Activated CD8-positive, alpha-beta T cell treated with anti-CD3 and anti-CD28 coated beads, Interleukin-2, amount 10 ng/mL, durations not matched to agents 7 days and 5 days (primary cell): Measurements from ENCODE around the gene STXBP1. TPM values are rescaled to one million over a fixed set of nuclear protein-coding genes. Genes with fewer than 3 reads are reported as not detected.

Experiments used
- ATAC-seq: fragments of 150-1000 bp; cut with Tn5 transposase; one replicate; pipeline ENCODE4 v1.10.0; 2021; ENCODE audit warnings: moderate library complexity
- CTCF ChIA-PET: fragments of 350-600 bp; sonication (Branson Sonifier 250); formaldehyde crosslinking; loops from one replicate; lab custom pipeline; 2021; ENCODE audit warnings: antibody characterized with exemption; lab: Charles Lee
- POLR2A ChIA-PET: fragments of 350-600 bp; sonication (Branson Sonifier 250); formaldehyde crosslinking; loops from one replicate; lab custom pipeline; 2021; ENCODE audit warnings: antibody characterized with exemption; lab: Charles Lee
- DNase-seq: peaks from one replicate; pipeline ENCODE4 v3.0.0-alpha.2; 2020
- H3K27ac Mint-ChIP-seq: one replicate; pipeline ENCODE4 v1.8.0; 2021; ENCODE audit warnings: mild to moderate bottlenecking, mixed read lengths
- H3K27me3 Mint-ChIP-seq: one replicate; pipeline ENCODE4 v1.8.0; 2021; ENCODE audit warnings: low read depth, mixed read lengths
- H3K36me3 Mint-ChIP-seq: one replicate; pipeline ENCODE4 v1.8.0; 2021; ENCODE audit warnings: low read depth, mixed read lengths
- H3K4me1 Mint-ChIP-seq: one replicate; pipeline ENCODE4 v1.8.0; 2021; ENCODE audit warnings: low read depth, mixed read lengths
- H3K4me3 Mint-ChIP-seq: one replicate; pipeline ENCODE4 v1.8.0; 2021; ENCODE audit warnings: mild to moderate bottlenecking, mixed read lengths
- H3K9me3 Mint-ChIP-seq: one replicate; pipeline ENCODE4 v1.8.0; 2022; ENCODE audit warnings: mixed read lengths; ENCODE audit not compliant: insufficient read depth
- total RNA-seq, 2 experiments: library from RNA; stranded (reverse); gene quantifications; one replicate each; pipeline ENCODE4 v1.2.3, GENCODE V29; 2021

Gene STXBP1
- total RNA-seq, 2 experiments from 2014 or later = 24.2 to 25.3 TPM

DNA sequence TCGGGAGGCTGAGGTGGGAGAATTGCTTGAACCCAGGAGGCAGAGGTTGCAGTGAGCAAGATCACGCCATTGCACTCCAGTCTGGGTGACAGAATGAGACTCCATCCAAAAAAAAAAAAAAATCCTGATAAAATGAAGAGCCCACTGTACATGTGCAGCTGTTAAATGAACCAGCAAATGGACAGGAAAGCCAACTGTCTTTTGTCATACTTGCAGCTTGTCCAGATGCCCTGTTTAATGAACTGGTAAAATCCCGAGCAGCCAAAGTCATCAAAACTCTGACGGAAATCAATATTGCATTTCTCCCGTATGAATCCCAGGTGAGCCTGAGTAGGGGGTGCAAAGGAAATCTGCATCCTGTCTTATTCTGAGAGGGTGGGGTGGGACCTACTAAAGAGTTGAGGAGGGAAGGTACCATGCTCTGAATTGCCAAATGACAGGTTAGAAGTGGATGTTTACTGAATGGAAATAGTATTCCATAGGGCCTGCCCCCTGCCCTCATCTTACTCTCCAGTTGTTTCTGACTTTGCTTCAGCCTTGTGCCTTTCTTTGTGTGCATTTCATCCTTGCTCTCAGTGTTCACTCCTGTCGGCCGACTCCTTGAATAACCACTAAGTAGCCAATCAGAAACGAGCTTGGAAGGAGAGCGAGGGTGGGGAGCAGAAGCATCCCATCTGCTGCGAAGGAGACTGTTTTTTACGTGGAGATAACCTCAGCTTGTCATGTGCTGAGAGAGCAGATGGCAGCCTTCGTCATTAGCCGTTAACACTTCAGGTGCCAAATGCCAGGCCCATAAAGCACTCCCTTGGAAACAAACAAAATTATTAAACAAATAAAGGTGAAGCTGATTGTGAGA lies 49.0 kb downstream of the STXBP1 start:
- Mint-ChIP-seq H3K27ac (no peak overlapping the region), H3K27me3 (no peaks in the 10 kb centered on the region), H3K36me3 (no peaks in the 10 kb centered on the region), H3K9me3 (no peaks in the 10 kb centered on the region), H3K4me3 (no peak overlapping the region), H3K4me1 (no peaks in the 10 kb centered on the region)
- POLR2A ChIA-PET = interaction anchor here (0.7 kb wide), 1 partner anchor 128 kb away, joined by 3 read pairs; no protein-coding TSS in a partner anchor
- DNase-seq = no peak
- no peak for ATAC-seq
- CTCF ChIA-PET = no interaction called here

GRCh38 chr9:127662617-127663016 lies 50.5 kb downstream of the STXBP1 start:
- H3K9me3 Mint-ChIP-seq = no peaks in the 10 kb centered on the region
- POLR2A ChIA-PET = no interaction called here
- CTCF ChIA-PET = no interaction called here
- no peaks in the 10 kb centered on the region for H3K27me3 Mint-ChIP-seq
- no peaks in the 10 kb centered on the region for H3K4me1 Mint-ChIP-seq
- DNase-seq (no peak), ATAC-seq (no peak)
- H3K36me3 Mint-ChIP-seq = no peaks in the 10 kb centered on the region
- no peak overlapping the region for H3K27ac Mint-ChIP-seq
- H3K4me3 Mint-ChIP-seq = no peak overlapping the region

- Mint-ChIP-seq H3K27ac (no peak overlapping the region), H3K4me3 (no peak overlapping the region), H3K27me3 (no peaks in the 10 kb centered on the region), H3K36me3 (no peaks in the 10 kb centered on the region), H3K9me3 (no peaks in the 10 kb centered on the region), H3K4me1 (no peaks in the 10 kb centered on the region)
- ChIA-PET POLR2A (no interaction called here), CTCF (no interaction called here)
- no peak for DNase-seq
- no peak for ATAC-seq
These were observed 52.2 kb downstream of the STXBP1 start for GRCh38 chr9:127664324-127664677.

GRCh38 chr9:127664678-127665507 lies 52.8 kb downstream of the STXBP1 start:
- ChIA-PET POLR2A (no interaction called here), CTCF (no interaction called here)
- no peak for ATAC-seq
- Mint-ChIP-seq H3K36me3 (no peaks in the 10 kb centered on the region), H3K9me3 (no peaks in the 10 kb centered on the region), H3K27me3 (no peaks in the 10 kb centered on the region), H3K4me1 (no peaks in the 10 kb centered on the region), H3K4me3 (no peak overlapping the region), H3K27ac (no peak overlapping the region)
- DNase-seq = no peak

DNA sequence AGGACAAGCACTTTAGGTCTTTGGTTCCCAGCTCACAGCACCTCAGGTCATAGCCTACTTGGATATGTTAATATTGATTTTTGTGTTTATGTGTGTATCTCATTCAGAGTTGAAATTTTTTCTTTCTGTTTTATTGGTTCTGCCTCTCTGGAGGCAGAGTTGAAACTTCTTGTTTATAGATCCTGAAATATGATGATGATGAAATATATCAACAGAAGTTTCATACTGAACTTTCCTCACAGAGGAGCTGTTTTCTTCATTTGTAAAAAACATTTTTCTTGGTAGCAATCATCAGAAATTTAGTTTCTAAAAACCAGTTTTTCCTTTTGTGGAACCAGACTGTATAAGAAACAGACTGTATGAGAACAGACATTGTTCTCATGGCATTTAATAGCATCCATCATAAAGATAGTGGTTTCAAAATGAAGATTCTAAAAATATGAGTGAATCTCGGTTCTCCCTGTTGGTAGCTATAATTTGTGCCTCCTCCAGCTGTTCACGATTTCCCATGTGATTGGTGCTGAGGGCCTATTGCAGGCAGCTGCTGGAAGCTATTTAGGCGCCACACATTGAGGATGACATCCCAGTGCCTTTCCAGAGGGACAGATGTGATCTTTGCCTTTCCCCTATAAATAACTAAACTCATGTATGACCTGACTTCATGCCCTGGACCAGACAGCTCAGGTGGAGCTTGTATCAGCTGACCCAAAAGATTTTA lies 55.2 kb downstream of the STXBP1 start:
- DNase-seq (no peak), ATAC-seq (no peak)
- H3K4me1 Mint-ChIP-seq = no peaks in the 10 kb centered on the region
- H3K9me3 Mint-ChIP-seq = no peaks in the 10 kb centered on the region
- H3K27me3 Mint-ChIP-seq = no peaks in the 10 kb centered on the region
- H3K4me3 Mint-ChIP-seq = no peak overlapping the region
- POLR2A ChIA-PET = no interaction called here
- CTCF ChIA-PET = interaction anchor here (1.3 to 2.0 kb wide), 3 partner anchors 9 to 141 kb away, joined by 3 to 6 read pairs (median 4); partner anchors contain the start of gene TOR2A
- no peak overlapping the region for H3K27ac Mint-ChIP-seq
- no peaks in the 10 kb centered on the region for H3K36me3 Mint-ChIP-seq

DNA sequence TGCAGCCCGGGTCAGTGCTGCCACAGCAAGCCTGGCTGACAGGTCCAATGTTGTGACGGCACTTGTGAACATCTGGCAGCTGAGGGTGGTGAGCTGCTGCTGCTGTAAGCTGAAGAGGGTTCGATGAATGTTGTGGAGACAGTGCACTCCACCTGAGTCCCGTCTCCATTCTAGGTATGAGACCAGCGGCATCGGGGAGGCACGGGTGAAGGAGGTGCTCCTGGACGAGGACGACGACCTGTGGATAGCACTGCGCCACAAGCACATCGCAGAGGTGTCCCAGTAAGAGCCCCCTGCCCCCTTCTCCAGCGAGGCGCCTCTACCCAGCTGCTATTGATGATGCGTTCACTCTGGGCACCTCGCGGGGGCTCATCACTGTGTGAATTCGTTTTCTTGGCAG lies 55.8 kb downstream of the STXBP1 start:
- H3K36me3 Mint-ChIP-seq = no peaks in the 10 kb centered on the region
- DNase-seq (no peak), ATAC-seq (no peak)
- H3K27ac Mint-ChIP-seq = no peak overlapping the region
- no peaks in the 10 kb centered on the region for H3K27me3 Mint-ChIP-seq
- POLR2A ChIA-PET = no interaction called here
- no peaks in the 10 kb centered on the region for H3K9me3 Mint-ChIP-seq
- H3K4me3 Mint-ChIP-seq = no peak overlapping the region
- H3K4me1 Mint-ChIP-seq = no peaks in the 10 kb centered on the region
- CTCF ChIA-PET = interaction anchor here (1.3 to 2.0 kb wide), 2 partner anchors 9 to 67 kb away, joined by 4 to 6 read pairs; partner anchors contain the start of gene TOR2A

DNA sequence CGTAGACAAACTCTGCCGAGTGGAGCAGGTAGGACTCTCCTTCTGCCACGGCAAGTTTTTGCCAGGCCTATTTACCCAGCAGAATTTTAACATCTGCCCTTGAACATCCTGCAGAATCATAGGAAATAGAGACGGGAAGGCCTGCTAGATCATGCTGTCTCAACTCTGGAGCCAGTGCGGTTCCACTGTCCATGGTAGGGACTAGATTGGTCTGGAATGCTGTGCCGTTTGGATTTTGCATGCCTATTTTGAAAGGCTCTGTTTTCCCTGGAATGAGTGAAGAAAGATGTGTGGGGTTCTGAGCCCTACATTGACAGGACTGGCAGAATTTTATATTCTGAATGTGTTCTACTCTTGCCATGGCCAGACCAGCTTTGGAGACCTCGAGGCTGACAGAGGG lies 61.2 kb downstream of the STXBP1 start:
- ChIA-PET POLR2A (no interaction called here), CTCF (no interaction called here)
- H3K36me3 Mint-ChIP-seq = no peaks in the 10 kb centered on the region
- no peak overlapping the region for H3K4me3 Mint-ChIP-seq
- DNase-seq = no peak
- H3K4me1 Mint-ChIP-seq = no peaks in the 10 kb centered on the region
- no peaks in the 10 kb centered on the region for H3K27me3 Mint-ChIP-seq
- ATAC-seq = no peak
- H3K9me3 Mint-ChIP-seq = no peaks in the 10 kb centered on the region
- no peak overlapping the region for H3K27ac Mint-ChIP-seq

GRCh38 chr9:127676638-127677037 lies 64.6 kb downstream of the STXBP1 start:
- peaks cover 4% of the 10 kb centered on the region for H3K36me3 Mint-ChIP-seq
- no peak overlapping the region for H3K4me3 Mint-ChIP-seq
- DNase-seq (no peak), ATAC-seq (no peak)
- H3K27me3 Mint-ChIP-seq = no peaks in the 10 kb centered on the region
- H3K27ac Mint-ChIP-seq = no peak overlapping the region
- H3K4me1 Mint-ChIP-seq = no peaks in the 10 kb centered on the region
- POLR2A ChIA-PET = no interaction called here
- CTCF ChIA-PET = interaction anchor here (1.1 to 1.2 kb wide), 2 partner anchors 9 kb away, joined by 3 to 4 read pairs; no protein-coding TSS in a partner anchor
- H3K9me3 Mint-ChIP-seq = no peaks in the 10 kb centered on the region

GRCh38 chr9:127679506-127679905 lies 67.4 kb downstream of the STXBP1 start:
- DNase-seq = no peak
- CTCF ChIA-PET = interaction anchor here (1.5 kb wide), 1 partner anchor 55 kb away, joined by 3 read pairs; the partner anchor contains the start of gene TOR2A
- Mint-ChIP-seq H3K9me3 (no peaks in the 10 kb centered on the region), H3K4me3 (no peak overlapping the region), H3K27ac (no peak overlapping the region), H3K4me1 (no peaks in the 10 kb centered on the region), H3K36me3 (peaks cover 4% of the 10 kb centered on the region), H3K27me3 (no peaks in the 10 kb centered on the region)
- POLR2A ChIA-PET = no interaction called here
- no peak for ATAC-seq

DNA sequence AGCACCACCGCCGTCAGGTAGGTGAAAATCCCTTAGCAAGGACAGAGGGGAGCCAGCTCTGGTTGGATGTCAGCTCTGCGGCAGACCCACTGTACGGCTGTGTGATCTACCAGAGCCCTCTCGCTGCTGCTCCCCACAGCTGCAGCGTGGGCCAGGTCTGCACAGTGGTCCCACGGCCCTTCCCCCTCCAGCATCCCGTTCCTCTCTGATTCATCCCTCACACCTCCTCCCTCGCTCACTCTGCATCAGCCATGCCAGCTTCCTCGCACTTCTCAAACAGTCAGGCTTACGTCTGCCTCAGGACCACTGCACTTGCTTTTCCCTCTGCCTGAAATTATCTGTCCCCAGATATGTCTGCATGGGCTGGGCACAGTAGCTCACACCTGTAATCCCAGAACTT lies 68.1 kb downstream of the STXBP1 start:
- no peaks in the 10 kb centered on the region for H3K27me3 Mint-ChIP-seq
- no peak overlapping the region for H3K27ac Mint-ChIP-seq
- ChIA-PET POLR2A (no interaction called here), CTCF (interaction anchor here (1.5 kb wide), 1 partner anchor 55 kb away, joined by 3 read pairs; the partner anchor contains the start of gene TOR2A)
- H3K4me3 Mint-ChIP-seq = no peak overlapping the region
- DNase-seq (no peak), ATAC-seq (no peak)
- H3K4me1 Mint-ChIP-seq = no peaks in the 10 kb centered on the region
- H3K9me3 Mint-ChIP-seq = no peaks in the 10 kb centered on the region
- H3K36me3 Mint-ChIP-seq = peaks cover 4% of the 10 kb centered on the region

DNA sequence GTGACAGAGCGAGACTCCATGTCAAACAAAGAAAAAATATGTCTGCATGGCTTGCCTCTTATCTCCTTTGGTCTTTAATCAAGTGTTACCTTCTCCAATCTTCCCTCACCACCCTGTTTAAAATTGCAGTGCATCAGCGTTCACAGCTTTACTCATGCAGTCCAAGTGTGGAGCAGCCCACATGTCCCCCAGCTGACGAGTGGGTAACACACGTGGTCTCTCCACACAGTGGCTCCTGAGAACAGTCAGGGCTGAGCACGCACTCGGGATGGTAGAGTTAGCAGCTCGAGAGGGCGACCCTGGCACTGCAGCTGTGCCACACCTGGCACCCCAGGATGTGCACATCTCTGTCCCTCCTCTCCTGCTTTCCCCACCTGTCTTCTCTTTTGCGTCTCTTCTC lies 68.8 kb downstream of the STXBP1 start:
- Mint-ChIP-seq H3K9me3 (no peaks in the 10 kb centered on the region), H3K27me3 (no peaks in the 10 kb centered on the region), H3K4me1 (no peaks in the 10 kb centered on the region), H3K27ac (no peak overlapping the region), H3K36me3 (peaks cover 4% of the 10 kb centered on the region), H3K4me3 (no peak overlapping the region)
- CTCF ChIA-PET = interaction anchor here (1.5 kb wide), 1 partner anchor 54 kb away, joined by 3 read pairs; the partner anchor contains the start of gene TOR2A
- DNase-seq (no peak), ATAC-seq (no peak)
- POLR2A ChIA-PET = no interaction called here
